ENCODE data around the gene CFAP46.

Gene CFAP46

GRCh38 chr10:132879408-132880127, 62.8 kb downstream of the CFAP46 start:
- no peak for DNase-seq

- no peak for DNase-seq
These were observed 63.5 kb downstream of the CFAP46 start for GRCh38 chr10:132878730-132879407.

GRCh38 chr10:132878091-132878729, 64.2 kb downstream of the CFAP46 start:
- no peak for DNase-seq

GRCh38 chr10:132877473-132877872, 64.9 kb downstream of the CFAP46 start:
- DNase-seq: no peak

- DNase-seq: no peak
These were observed 65.4 kb downstream of the CFAP46 start for GRCh38 chr10:132876993-132877431.

- DNase-seq: no peak
These were observed 66.1 kb downstream of the CFAP46 start for GRCh38 chr10:132876131-132876860.

GRCh38 chr10:132875435-132875834, 66.9 kb downstream of the CFAP46 start:
- DNase-seq: no peak

- no peak for DNase-seq
These were observed 69.0 kb downstream of the CFAP46 start for GRCh38 chr10:132873395-132873794.

- no peak for DNase-seq
These were observed 69.7 kb downstream of the CFAP46 start for GRCh38 chr10:132872658-132873057.

GRCh38 chr10:132870426-132870825, 71.9 kb downstream of the CFAP46 start:
- DNase-seq: no peak

GRCh38 chr10:132869621-132870020, 72.7 kb downstream of the CFAP46 start:
- DNase-seq: no peak

GRCh38 chr10:132868995-132869394, 73.4 kb downstream of the CFAP46 start:
- no peak for DNase-seq

- DNase-seq: no peak
These were observed 74.3 kb downstream of the CFAP46 start for GRCh38 chr10:132867801-132868644.

GRCh38 chr10:132866601-132867381, 75.6 kb downstream of the CFAP46 start:
- no peak for DNase-seq

GRCh38 chr10:132865851-132866600, 76.3 kb downstream of the CFAP46 start:
- DNase-seq: no peak

GRCh38 chr10:132865171-132865631, 77.2 kb downstream of the CFAP46 start:
- DNase-seq: no peak

- DNase-seq: no peak
These were observed 79.6 kb downstream of the CFAP46 start for GRCh38 chr10:132862485-132863420.

- DNase-seq: no peak
These were observed 80.4 kb downstream of the CFAP46 start for GRCh38 chr10:132861884-132862461.

- no peak for DNase-seq
These were observed 81.2 kb downstream of the CFAP46 start for GRCh38 chr10:132861116-132861691.

All from cortex of kidney (tissue), 1 donor.